ENCODE results near the gene CRADD. TPM values are rescaled to one million over a fixed set of nuclear protein-coding genes. Genes with fewer than 3 reads are reported as not detected.

CRADD gene
- total RNA-seq, 6 experiments from 2014 or later: 17.2 to 65.3 (median 30.8) TPM

- no peaks in the 10 kb centered on the region for H3K9me3 ChIP-seq
- no peak for ATAC-seq
- H3K4me1 ChIP-seq: no peaks in the 10 kb centered on the region
- no peaks in the 10 kb centered on the region for H3K36me3 ChIP-seq
- DNase-seq: no peak
- no peaks in the 10 kb centered on the region for H3K27me3 ChIP-seq
- no peak overlapping the region for H3K27ac ChIP-seq
- no peak for TF ChIP-seq POLR2A (IDR thresholded peaks at IDR 0.05)
- TF ChIP-seq, protein P1, sequence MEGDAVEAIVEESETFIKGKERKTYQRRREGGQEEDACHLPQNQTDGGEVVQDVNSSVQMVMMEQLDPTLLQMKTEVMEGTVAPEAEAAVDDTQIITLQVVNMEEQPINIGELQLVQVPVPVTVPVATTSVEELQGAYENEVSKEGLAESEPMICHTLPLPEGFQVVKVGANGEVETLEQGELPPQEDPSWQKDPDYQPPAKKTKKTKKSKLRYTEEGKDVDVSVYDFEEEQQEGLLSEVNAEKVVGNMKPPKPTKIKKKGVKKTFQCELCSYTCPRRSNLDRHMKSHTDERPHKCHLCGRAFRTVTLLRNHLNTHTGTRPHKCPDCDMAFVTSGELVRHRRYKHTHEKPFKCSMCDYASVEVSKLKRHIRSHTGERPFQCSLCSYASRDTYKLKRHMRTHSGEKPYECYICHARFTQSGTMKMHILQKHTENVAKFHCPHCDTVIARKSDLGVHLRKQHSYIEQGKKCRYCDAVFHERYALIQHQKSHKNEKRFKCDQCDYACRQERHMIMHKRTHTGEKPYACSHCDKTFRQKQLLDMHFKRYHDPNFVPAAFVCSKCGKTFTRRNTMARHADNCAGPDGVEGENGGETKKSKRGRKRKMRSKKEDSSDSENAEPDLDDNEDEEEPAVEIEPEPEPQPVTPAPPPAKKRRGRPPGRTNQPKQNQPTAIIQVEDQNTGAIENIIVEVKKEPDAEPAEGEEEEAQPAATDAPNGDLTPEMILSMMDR (IDR thresholded peaks at IDR 0.05): no peak
- H3K4me3 ChIP-seq: no peak overlapping the region
- intact Hi-C loops (cut with DNase I): no loop called here
- WGBS (ENCODE audit: insufficient coverage, low coverage, low lambda C conversion rate, missing lambda C conversion rate): 64% methylated on average over 2 of the region's 3 CpGs
Observed at GRCh38 chr12:93938317-93938716, 261.1 kb downstream of the CRADD start.

DNA sequence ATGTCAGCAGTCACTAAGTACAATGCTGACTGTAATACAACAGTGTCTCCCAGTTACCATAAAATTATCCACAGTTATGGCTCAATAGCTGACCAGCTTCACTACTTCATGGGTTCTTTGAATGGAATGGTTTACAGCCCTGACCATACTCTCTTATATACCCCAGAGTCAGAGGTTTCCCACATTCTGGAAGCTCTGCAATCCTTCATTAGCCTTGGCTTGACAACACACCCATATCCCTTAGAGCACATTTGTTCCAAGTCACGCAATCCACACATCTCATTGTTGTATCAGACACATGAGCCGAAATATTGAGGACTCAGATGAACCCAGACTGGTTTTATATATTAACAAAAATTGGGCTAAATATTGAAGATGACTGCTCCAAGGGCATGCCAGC, 261.8 kb downstream of the CRADD start:
- 93% methylated on average over 2 of the region's 2 CpGs for WGBS (ENCODE audit: insufficient coverage, low coverage, low lambda C conversion rate, missing lambda C conversion rate)
- Histone ChIP-seq H3K4me1 (no peaks in the 10 kb centered on the region), H3K27ac (no peak overlapping the region), H3K9me3 (no peaks in the 10 kb centered on the region), H3K36me3 (no peaks in the 10 kb centered on the region), H3K27me3 (no peaks in the 10 kb centered on the region), H3K4me3 (no peak overlapping the region)
- intact Hi-C loops (cut with DNase I): no loop called here
- DNase-seq (no peak), ATAC-seq (no peak)
- TF ChIP-seq, protein P1 (IDR thresholded peaks at IDR 0.05): no peak
- TF ChIP-seq POLR2A (IDR thresholded peaks at IDR 0.05): no peak

DNA sequence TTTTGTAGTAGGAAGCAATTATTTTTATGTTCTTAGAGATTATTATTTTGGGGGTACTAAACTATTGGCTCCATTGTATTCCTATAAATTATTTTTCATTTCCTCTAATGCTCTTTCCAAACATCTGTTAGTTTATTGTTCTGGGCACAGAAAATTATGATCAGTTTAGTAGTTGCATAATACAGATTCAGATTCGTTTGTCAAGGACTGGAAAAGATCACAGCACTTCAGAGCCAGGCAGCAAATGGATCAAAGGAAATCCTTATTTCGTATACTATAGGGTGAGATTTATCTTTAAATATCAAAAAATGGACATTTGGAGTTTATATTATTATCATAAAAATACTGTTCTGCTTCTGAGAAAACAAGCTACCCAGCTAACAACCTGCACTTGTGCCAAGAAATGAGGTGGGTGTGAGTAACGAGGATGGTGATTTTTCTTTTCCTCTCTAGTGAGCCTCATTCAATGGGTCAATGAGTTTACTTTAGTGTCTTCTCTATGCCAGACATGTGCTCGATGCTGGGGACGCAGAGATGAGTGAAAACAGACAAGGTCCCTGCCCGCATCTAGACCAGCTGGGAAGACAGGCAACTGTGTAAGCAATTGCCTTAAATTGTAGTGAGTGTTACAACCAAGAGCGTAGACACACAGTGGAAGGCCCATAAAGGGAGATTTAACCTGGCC, 262.6 kb downstream of the CRADD start:
- Histone ChIP-seq H3K27me3 (no peaks in the 10 kb centered on the region), H3K9me3 (no peaks in the 10 kb centered on the region), H3K27ac (no peak overlapping the region), H3K4me1 (no peaks in the 10 kb centered on the region), H3K36me3 (no peaks in the 10 kb centered on the region), H3K4me3 (no peak overlapping the region)
- ATAC-seq: no peak
- 75% methylated on average over 7 of the region's 7 CpGs for WGBS (ENCODE audit: insufficient coverage, low coverage, low lambda C conversion rate, missing lambda C conversion rate)
- intact Hi-C loops (cut with DNase I): no loop called here
- DNase-seq: no peak
- no peak for TF ChIP-seq POLR2A (IDR thresholded peaks at IDR 0.05)
- TF ChIP-seq, protein P1 (IDR thresholded peaks at IDR 0.05): no peak

DNA sequence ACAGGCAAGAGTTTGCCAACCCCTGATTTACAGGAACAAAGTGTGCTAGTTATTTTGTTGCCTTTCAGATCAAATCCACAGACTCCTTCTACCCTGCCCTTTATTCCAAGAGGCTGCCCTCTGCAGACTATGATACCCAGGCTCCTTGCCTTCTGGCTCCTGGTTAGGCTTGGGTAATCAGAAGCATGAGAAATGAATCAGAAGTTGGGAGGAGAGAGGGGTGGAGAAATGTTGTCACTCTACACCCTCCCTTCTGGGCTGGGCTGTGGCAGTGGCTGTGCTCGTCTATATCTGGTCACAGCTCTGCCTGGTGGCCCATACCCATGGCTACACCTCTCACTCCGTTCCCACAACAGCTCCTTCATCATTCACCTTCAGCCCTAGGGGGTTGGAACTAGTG, 266.6 kb downstream of the CRADD start:
- peak in 1 of 4 donors; percentile 22 for ATAC-seq
- Histone ChIP-seq H3K4me1 (no peaks in the 10 kb centered on the region), H3K27me3 (no peaks in the 10 kb centered on the region), H3K36me3 (no peaks in the 10 kb centered on the region), H3K4me3 (no peak overlapping the region), H3K27ac (no peak overlapping the region), H3K9me3 (no peaks in the 10 kb centered on the region)
- intact Hi-C loops (cut with DNase I): no loop called here
- TF ChIP-seq, protein P1 (IDR thresholded peaks at IDR 0.05): no peak
- no peak for TF ChIP-seq POLR2A (IDR thresholded peaks at IDR 0.05)
- DNase-seq: no peak
- WGBS (ENCODE audit: insufficient coverage, low coverage, low lambda C conversion rate, missing lambda C conversion rate): no CpG with 5 or more reads among the region's 2 CpGs
